Testis (tissue), 3 donors: ENCODE results near the gene BRSK2. TPM values are rescaled to one million over a fixed set of nuclear protein-coding genes. Genes with fewer than 3 reads are reported as not detected.
"Not testable (repeated sequence)": the region's sequence is repeated elsewhere in the genome, so short reads cannot be mapped to it uniquely, and the experiment has no call there.

Experiments
- DNase-seq: peaks from one replicate; pipeline ENCODE4 v3.0.0-alpha.2; 2019
- H3K27ac ChIP-seq, 2 donors: fragments of 200-600 bp; sonication (generic); one replicate each; pipeline ENCODE4 v1.5.1; 2019
- H3K27me3 ChIP-seq: fragments of 200-600 bp; sonication (generic); one replicate; pipeline ENCODE4 v1.5.1; 2019
- H3K36me3 ChIP-seq: fragments of 200-600 bp; sonication (generic); one replicate; pipeline ENCODE4 v1.5.1; 2017; ENCODE audit warnings: low read depth; ENCODE audit errors: missing control alignments
- H3K4me1 ChIP-seq: fragments of 200-600 bp; sonication (generic); one replicate; pipeline ENCODE4 v1.5.1; 2019
- H3K4me3 ChIP-seq, 2 donors: fragments of 200-600 bp; sonication (generic); one replicate each; pipeline ENCODE4 v1.5.1; 2017 to 2019
- H3K9me3 ChIP-seq: fragments of 200-600 bp; sonication (generic); one replicate; pipeline ENCODE4 v1.5.1; 2017
- POLR2A ChIP-seq: fragments of 450-650 bp; IDR thresholded peaks from one replicate; pipeline ENCODE4 v1.6.1; 2017; ENCODE audit warnings: antibody characterized with exemption, mild to moderate bottlenecking, moderate library complexity
- WGBS, 2 donors: methylation state at CpG; one replicate each; pipeline ENCODE4 v1.1.5; 2018; 5-methylcytosine and 5-hydroxymethylcytosine counted together
- intact Hi-C: fragments of 100-400 bp; cut with DNase I; formaldehyde crosslinking; loops from one replicate; pipeline ENCODE4 v1.15.1; 2023; ENCODE audit warnings: low total_unique reads
- polyA plus RNA-seq: library from polyadenylated mRNA; stranded (reverse); fragments of 350-450 nt; fragmentation: Illumina TruSeq; extraction: RNeasy Lipid Tissue Mini Kit (QIAGEN cat#74804); gene quantifications from one replicate; pipeline ENCODE4 v1.2.3, GENCODE V29; 2014; ENCODE audit warnings: low read depth, low replicate concordance; ENCODE audit not compliant: insufficient read depth
- total RNA-seq, 2 donors: library from RNA; depleted of rRNA; stranded (reverse); fragments of >200 nt; gene quantifications; one replicate each; pipeline ENCODE4 v1.2.3, GENCODE V29; 2016
- TF ChIP-seq, protein P1 (sequence below), 3 experiments: fragments of 450-650 bp in 2 of 3; fragments of 200-600 bp in 1 of 3; sonication (generic) in 1 of 3; IDR thresholded peaks; one replicate each; pipeline ENCODE4 v1.5.1; 2016 to 2019; ENCODE audit warnings: antibody characterized with exemption in 3 of 3, mild to moderate bottlenecking in 2 of 3, moderate library complexity in 1 of 3

BRSK2 gene
- total and polyA plus RNA-seq, 3 donors from 2014 or later, result 24.7 to 52.3 (median 49.1) TPM

- H3K27me3 ChIP-seq, result no peaks in the 10 kb centered on the region
- no peak for DNase-seq
- WGBS, 2 donors, result 84 to 87% methylated on average over 24 to 25 of the region's 25 CpGs
- H3K36me3 ChIP-seq, result no peaks in the 10 kb centered on the region
- intact Hi-C loops, result no loop called here
- H3K4me1 ChIP-seq, result no peaks in the 10 kb centered on the region
- no peak overlapping the region for H3K4me3 ChIP-seq
- TF ChIP-seq, protein P1, sequence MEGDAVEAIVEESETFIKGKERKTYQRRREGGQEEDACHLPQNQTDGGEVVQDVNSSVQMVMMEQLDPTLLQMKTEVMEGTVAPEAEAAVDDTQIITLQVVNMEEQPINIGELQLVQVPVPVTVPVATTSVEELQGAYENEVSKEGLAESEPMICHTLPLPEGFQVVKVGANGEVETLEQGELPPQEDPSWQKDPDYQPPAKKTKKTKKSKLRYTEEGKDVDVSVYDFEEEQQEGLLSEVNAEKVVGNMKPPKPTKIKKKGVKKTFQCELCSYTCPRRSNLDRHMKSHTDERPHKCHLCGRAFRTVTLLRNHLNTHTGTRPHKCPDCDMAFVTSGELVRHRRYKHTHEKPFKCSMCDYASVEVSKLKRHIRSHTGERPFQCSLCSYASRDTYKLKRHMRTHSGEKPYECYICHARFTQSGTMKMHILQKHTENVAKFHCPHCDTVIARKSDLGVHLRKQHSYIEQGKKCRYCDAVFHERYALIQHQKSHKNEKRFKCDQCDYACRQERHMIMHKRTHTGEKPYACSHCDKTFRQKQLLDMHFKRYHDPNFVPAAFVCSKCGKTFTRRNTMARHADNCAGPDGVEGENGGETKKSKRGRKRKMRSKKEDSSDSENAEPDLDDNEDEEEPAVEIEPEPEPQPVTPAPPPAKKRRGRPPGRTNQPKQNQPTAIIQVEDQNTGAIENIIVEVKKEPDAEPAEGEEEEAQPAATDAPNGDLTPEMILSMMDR (IDR thresholded peaks at IDR 0.05), result no peak
- H3K9me3 ChIP-seq, result no peaks in the 10 kb centered on the region
- H3K27ac ChIP-seq, result no peak overlapping the region
Observed at GRCh38 chr11:1343391-1344055, 46.2 kb upstream of the BRSK2 start.

DNA sequence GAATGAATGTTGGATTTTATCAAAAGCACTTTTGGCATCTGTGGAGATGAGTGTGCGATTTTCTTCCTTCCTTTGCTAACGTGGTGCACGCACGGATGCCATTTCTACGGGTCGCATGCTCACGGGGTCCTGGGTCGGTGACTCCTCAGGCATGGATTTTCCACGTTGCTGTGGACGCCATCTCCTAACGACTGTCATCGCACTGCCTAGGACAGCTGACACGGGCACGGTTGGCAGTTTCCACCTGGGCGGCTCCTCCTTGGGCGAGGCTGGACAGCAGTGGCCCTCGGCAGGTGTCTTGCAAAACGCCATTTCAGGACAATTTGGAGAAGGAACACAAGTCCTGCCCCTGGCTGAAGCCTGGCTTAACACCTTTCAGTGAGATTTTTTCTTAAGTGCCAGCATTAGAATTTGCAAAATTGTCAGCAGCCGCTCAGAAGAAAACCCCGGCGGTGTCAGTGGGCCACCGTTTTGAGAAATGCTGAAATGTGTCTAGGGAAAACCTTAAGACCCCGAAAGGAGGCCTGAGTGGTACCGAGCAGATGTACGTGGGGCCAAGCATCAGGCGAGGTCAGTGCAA, 45.6 kb upstream of the BRSK2 start:
- H3K27ac ChIP-seq, result no peak overlapping the region
- 88 to 89% methylated on average over 26 of the region's 26 CpGs for WGBS, 2 donors
- peaks cover under 1% of the 10 kb centered on the region for H3K4me1 ChIP-seq
- no peaks in the 10 kb centered on the region for H3K9me3 ChIP-seq
- DNase-seq, result no peak
- TF ChIP-seq, protein P1 (IDR thresholded peaks at IDR 0.05), result no peak
- no peak for TF ChIP-seq POLR2A
- no peaks in the 10 kb centered on the region for H3K36me3 ChIP-seq
- no peak overlapping the region for H3K4me3 ChIP-seq
- intact Hi-C loops, result no loop called here
- H3K27me3 ChIP-seq, result no peaks in the 10 kb centered on the region

GRCh38 chr11:1345737-1346513, 43.8 kb upstream of the BRSK2 start:
- Histone ChIP-seq H3K4me3 (no peak overlapping the region), H3K9me3 (no peaks in the 10 kb centered on the region), H3K27ac (no peak overlapping the region), H3K27me3 (no peaks in the 10 kb centered on the region), H3K4me1 (peaks cover 15% of the 10 kb centered on the region), H3K36me3 (no peaks in the 10 kb centered on the region)
- DNase-seq, result no peak
- intact Hi-C loops, result no loop called here
- no peak for TF ChIP-seq POLR2A
- TF ChIP-seq, protein P1 (IDR thresholded peaks at IDR 0.05), result no peak
- WGBS, 2 donors, result 89 to 90% methylated on average over 27 to 28 of the region's 28 CpGs

GRCh38 chr11:1346669-1347390, 42.9 kb upstream of the BRSK2 start:
- TF ChIP-seq, protein P1 (IDR thresholded peaks at IDR 0.05), result no peak
- TF ChIP-seq POLR2A, result no peak
- Histone ChIP-seq H3K4me3 (no peak overlapping the region), H3K36me3 (no peaks in the 10 kb centered on the region), H3K4me1 (peaks cover 15% of the 10 kb centered on the region), H3K27ac (no peak overlapping the region), H3K27me3 (no peaks in the 10 kb centered on the region), H3K9me3 (no peaks in the 10 kb centered on the region)
- intact Hi-C loops, result no loop called here
- no peak for DNase-seq
- WGBS, 2 donors, result 90 to 94% methylated on average over 23 to 28 of the region's 28 CpGs

DNA sequence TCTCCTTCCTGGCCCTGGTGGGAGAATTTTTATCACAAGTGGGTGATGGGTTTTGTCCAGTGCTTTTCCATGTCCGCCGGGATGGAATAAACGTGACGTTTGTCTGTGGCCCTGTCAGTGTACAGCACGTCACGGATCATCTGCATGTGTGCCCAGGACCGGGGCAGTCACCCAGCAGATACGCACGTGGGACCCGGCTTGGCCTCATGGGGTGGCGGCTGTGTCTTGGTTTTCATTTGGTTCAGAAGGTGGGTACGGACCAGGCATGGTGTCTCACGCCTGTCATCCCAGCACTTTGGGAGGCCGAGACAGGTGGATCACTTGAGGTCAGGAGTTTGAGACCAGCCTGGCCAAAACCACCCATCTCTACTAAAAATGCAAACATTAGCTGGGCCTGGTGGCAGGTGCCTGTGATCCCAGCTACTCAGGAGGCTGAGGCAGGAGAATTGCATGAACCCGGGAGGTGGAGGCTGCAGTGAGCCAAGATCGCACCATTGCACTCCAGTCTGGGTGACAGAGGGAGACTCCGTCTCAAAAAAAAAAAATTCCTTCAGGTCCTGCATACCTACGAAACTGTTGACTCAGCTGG, 42.2 kb upstream of the BRSK2 start:
- H3K27ac ChIP-seq, H3K27me3 ChIP-seq, H3K9me3 ChIP-seq, DNase-seq, H3K4me3 ChIP-seq, intact Hi-C loops, H3K36me3 ChIP-seq: not testable (repeated sequence)
- 95 to 96% methylated on average over 15 to 18 of the region's 18 CpGs for WGBS, 2 donors
- H3K4me1 ChIP-seq, result peaks cover 15% of the 10 kb centered on the region
